BE2C (cell line): Measurements from ENCODE around the gene COL23A1.

Source experiments
- DNase-seq: peaks from one replicate; pipeline ENCODE4 v3.0.0-alpha.2; 2020
- H3K27me3 ChIP-seq: fragments of 250-450 bp; sonication (Bioruptor Pico); 2 replicates; pipeline ENCODE4 v1.5.1; 2020; ENCODE audit warnings: mild to moderate bottlenecking
- H3K36me3 ChIP-seq: fragments of 250-450 bp; sonication (Bioruptor Pico); 2 replicates; pipeline ENCODE4 v1.5.1; 2020; ENCODE audit warnings: mild to moderate bottlenecking
- H3K4me1 ChIP-seq: fragments of 250-450 bp; sonication (Bioruptor Pico); 2 replicates; pipeline ENCODE4 v1.5.1; 2020
- H3K4me3 ChIP-seq: 2 replicates; pipeline ENCODE4 v1.5.1; 2011; ENCODE audit warnings: low read depth, low read length
- H3K9me3 ChIP-seq: fragments of 250-450 bp; sonication (Bioruptor Pico); 2 replicates; pipeline ENCODE4 v1.5.1; 2020
- CTCF ChIP-seq: IDR thresholded peaks from 2 replicates; pipeline ENCODE4 v1.5.1; 2012; ENCODE audit warnings: mild to moderate bottlenecking, low read depth, low read length

COL23A1 gene

GRCh38 chr5:178214160-178214803 lies 375.9 kb downstream of the COL23A1 start:
- Histone ChIP-seq H3K4me1 (no peaks in the 10 kb centered on the region), H3K27me3 (no peaks in the 10 kb centered on the region), H3K4me3 (no peak overlapping the region), H3K9me3 (no peaks in the 10 kb centered on the region), H3K36me3 (peaks cover 84% of the 10 kb centered on the region)
- DNase-seq: no peak
- TF ChIP-seq CTCF: no peak

- H3K36me3 ChIP-seq: peaks cover 89% of the 10 kb centered on the region
- no peak overlapping the region for H3K4me3 ChIP-seq
- no peak for DNase-seq
- no peaks in the 10 kb centered on the region for H3K4me1 ChIP-seq
- no peaks in the 10 kb centered on the region for H3K27me3 ChIP-seq
- TF ChIP-seq CTCF: no peak
- H3K9me3 ChIP-seq: no peaks in the 10 kb centered on the region
Measured at GRCh38 chr5:178213748-178214151, 376.4 kb downstream of the COL23A1 start.

- no peak for TF ChIP-seq CTCF
- DNase-seq: no peak
- H3K9me3 ChIP-seq: no peaks in the 10 kb centered on the region
- no peaks in the 10 kb centered on the region for H3K4me1 ChIP-seq
- H3K36me3 ChIP-seq: peaks cover 91% of the 10 kb centered on the region
- no peaks in the 10 kb centered on the region for H3K27me3 ChIP-seq
- H3K4me3 ChIP-seq: no peak overlapping the region
Measured at GRCh38 chr5:178213003-178213461, 377.2 kb downstream of the COL23A1 start.

- no peak for TF ChIP-seq CTCF
- no peak for DNase-seq
- Histone ChIP-seq H3K36me3 (peaks cover 97% of the 10 kb centered on the region), H3K4me3 (no peak overlapping the region), H3K27me3 (no peaks in the 10 kb centered on the region), H3K4me1 (no peaks in the 10 kb centered on the region), H3K9me3 (no peaks in the 10 kb centered on the region)
Measured at GRCh38 chr5:178212241-178213002, 377.8 kb downstream of the COL23A1 start.

GRCh38 chr5:178211095-178212048 lies 378.8 kb downstream of the COL23A1 start:
- Histone ChIP-seq H3K4me3 (no peak overlapping the region), H3K4me1 (peaks cover 6% of the 10 kb centered on the region; the same call in 1 of the 2 replicates), H3K9me3 (no peaks in the 10 kb centered on the region), H3K36me3 (peaks cover 100% of the 10 kb centered on the region), H3K27me3 (no peaks in the 10 kb centered on the region)
- TF ChIP-seq CTCF: no peak
- DNase-seq: no peak
